ENCODE measurements around the gene HTRA3. TPM values are rescaled to one million over a fixed set of nuclear protein-coding genes. Genes with fewer than 3 reads are reported as not detected.

Gene HTRA3
- total RNA-seq, 1 donor from 2014 or later, result 0.16 TPM

DNA sequence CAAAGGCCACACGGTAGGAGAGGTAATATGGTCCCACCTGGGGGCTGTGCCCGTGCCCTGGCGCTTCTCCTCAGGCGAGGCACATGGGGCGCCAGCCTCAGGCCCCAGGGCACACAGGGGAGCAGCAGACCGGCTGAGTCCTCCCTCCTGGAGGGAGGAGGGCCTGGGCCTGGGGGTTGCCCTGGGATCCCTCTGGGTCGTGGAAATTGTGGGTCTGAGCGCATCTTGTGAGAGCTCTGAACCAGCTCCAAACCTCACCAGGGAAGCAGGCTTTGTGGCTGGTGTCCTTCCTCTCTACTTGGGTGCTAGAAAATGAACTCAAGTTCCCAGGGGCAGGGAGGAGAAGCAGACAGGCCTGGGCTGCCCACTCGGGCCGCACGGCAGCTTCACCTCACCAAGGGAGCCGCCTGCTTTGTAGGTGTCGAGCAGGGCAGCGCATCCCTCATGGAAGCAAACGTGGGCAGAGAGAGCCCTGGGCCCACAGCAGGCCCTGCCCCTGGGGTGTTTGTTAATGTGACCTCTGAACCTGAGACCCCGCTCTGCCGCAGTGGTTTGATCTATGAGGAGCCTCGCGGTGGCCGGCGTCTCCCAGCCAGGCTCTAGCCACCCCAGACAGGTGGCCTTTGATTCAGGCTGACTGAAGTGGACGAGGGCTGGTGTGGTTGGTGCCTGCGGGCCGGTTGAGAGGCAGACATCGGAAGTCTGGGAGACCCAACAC is 10.8 kb downstream of the HTRA3 start:
- H3K9me3 Mint-ChIP-seq (ENCODE audit: unreplicated experiment), result no peaks in the 10 kb centered on the region
- no peak overlapping the region for H3K4me3 Mint-ChIP-seq (ENCODE audit: unreplicated experiment)
- peaks cover 27% of the 10 kb centered on the region for H3K4me1 Mint-ChIP-seq (ENCODE audit: unreplicated experiment)
- TF ChIP-seq, protein P1, sequence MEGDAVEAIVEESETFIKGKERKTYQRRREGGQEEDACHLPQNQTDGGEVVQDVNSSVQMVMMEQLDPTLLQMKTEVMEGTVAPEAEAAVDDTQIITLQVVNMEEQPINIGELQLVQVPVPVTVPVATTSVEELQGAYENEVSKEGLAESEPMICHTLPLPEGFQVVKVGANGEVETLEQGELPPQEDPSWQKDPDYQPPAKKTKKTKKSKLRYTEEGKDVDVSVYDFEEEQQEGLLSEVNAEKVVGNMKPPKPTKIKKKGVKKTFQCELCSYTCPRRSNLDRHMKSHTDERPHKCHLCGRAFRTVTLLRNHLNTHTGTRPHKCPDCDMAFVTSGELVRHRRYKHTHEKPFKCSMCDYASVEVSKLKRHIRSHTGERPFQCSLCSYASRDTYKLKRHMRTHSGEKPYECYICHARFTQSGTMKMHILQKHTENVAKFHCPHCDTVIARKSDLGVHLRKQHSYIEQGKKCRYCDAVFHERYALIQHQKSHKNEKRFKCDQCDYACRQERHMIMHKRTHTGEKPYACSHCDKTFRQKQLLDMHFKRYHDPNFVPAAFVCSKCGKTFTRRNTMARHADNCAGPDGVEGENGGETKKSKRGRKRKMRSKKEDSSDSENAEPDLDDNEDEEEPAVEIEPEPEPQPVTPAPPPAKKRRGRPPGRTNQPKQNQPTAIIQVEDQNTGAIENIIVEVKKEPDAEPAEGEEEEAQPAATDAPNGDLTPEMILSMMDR (IDR thresholded peaks at IDR 0.05), result no peak
- no peaks in the 10 kb centered on the region for H3K36me3 Mint-ChIP-seq (ENCODE audit: unreplicated experiment)
- no peak overlapping the region for H3K27ac Mint-ChIP-seq (ENCODE audit: unreplicated experiment)
- DNase-seq (ENCODE audit: extremely low spot score, unreplicated experiment), result no peak
- no peaks in the 10 kb centered on the region for H3K27me3 Mint-ChIP-seq (ENCODE audit: unreplicated experiment)

DNA sequence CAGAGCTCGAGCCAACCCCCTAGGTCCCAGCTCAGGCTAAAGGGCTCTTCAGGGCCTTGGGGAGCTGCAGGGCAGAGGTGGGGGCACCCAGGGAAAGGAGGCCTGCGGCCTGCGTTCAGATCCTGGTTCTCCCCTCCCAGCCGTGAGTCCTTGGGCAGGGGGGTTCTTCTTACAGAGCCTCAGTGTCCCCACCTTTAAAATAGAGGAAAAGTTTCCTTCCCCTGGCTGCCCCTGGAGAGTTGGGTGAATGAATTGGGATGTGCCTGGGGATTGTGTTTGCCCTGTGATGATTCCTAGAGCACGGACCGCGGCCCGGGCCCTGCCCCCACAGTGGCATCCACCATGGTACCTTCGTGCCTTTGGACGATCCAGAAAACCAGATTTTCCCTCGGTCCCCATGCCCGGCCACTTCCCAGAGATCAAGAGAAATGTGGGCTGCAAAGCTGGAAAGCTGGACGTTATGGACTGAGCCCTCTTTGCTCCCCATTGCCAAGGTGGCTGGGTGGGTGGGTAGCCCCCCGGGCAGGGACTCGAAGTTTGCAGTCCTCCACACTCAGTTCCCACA is 11.4 kb downstream of the HTRA3 start:
- DNase-seq (ENCODE audit: extremely low spot score, unreplicated experiment), result no peak
- no peaks in the 10 kb centered on the region for H3K27me3 Mint-ChIP-seq (ENCODE audit: unreplicated experiment)
- H3K4me1 Mint-ChIP-seq (ENCODE audit: unreplicated experiment), result peaks cover 26% of the 10 kb centered on the region
- no peak overlapping the region for H3K27ac Mint-ChIP-seq (ENCODE audit: unreplicated experiment)
- H3K4me3 Mint-ChIP-seq (ENCODE audit: unreplicated experiment), result no peak overlapping the region
- no peaks in the 10 kb centered on the region for H3K9me3 Mint-ChIP-seq (ENCODE audit: unreplicated experiment)
- no peaks in the 10 kb centered on the region for H3K36me3 Mint-ChIP-seq (ENCODE audit: unreplicated experiment)
- TF ChIP-seq, protein P1 (IDR thresholded peaks at IDR 0.05), result no peak

DNA sequence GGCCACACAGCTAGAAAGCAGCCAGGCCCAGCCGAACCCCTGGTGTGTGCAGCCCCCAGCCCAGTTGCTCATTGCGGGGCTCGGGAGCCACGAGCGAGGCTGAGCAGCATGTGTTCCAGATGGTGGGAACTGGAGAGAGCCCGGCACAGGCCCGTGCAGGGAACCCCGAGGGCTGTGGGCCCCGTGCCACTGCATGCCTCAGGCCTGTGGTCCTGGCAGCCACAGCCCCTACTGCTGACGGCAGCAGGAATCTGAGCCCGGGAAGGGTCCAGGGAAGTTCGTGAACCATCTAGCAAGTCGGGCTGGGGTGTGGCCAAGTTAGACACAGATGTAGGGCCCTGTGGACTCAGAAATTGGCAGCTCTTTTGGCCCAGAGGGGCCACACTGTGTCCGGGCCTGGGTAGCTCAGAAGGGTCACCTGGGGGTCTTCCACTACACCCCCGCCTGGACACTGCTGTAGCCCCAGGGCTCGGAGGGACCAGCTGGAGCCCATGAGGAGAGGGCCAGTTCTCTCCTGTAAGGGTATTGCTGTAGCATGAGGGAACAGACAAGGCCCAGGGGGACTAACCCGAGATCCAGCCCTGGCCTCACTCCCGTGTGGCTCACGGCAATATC is 12.1 kb downstream of the HTRA3 start:
- Mint-ChIP-seq H3K9me3 (ENCODE audit: unreplicated experiment) (no peaks in the 10 kb centered on the region), H3K27me3 (ENCODE audit: unreplicated experiment) (no peaks in the 10 kb centered on the region), H3K4me1 (ENCODE audit: unreplicated experiment) (peaks cover 22% of the 10 kb centered on the region), H3K27ac (ENCODE audit: unreplicated experiment) (no peak overlapping the region), H3K4me3 (ENCODE audit: unreplicated experiment) (no peak overlapping the region), H3K36me3 (ENCODE audit: unreplicated experiment) (no peaks in the 10 kb centered on the region)
- no peak for DNase-seq (ENCODE audit: extremely low spot score, unreplicated experiment)
- TF ChIP-seq, protein P1 (IDR thresholded peaks at IDR 0.05), result no peak

DNA sequence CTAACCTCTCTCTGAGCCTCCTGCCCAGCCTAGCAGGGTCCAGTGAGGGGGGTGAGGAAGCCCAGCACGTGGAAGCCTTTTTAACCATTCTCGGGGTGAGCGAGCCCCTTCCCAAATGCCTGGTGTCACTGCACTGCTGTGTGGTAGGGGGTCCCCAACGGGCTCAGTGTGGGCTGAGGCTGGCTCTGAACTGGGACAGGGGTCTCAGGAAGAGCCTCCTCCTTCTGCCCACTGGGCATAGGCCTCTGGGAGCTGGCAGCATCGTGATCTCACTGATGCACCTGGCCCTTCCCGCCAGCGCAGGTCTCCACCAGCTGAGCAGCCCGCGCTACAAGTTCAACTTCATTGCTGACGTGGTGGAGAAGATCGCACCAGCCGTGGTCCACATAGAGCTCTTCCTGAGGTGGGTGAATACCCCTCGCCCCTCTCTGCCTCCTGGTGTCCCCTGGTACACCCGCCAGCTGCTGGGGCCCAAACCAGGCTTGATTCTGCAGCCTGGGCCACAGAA is 12.6 kb downstream of the HTRA3 start:
- no peak for DNase-seq (ENCODE audit: extremely low spot score, unreplicated experiment)
- Mint-ChIP-seq H3K4me1 (ENCODE audit: unreplicated experiment) (peaks cover 18% of the 10 kb centered on the region), H3K9me3 (ENCODE audit: unreplicated experiment) (no peaks in the 10 kb centered on the region), H3K36me3 (ENCODE audit: unreplicated experiment) (no peaks in the 10 kb centered on the region), H3K4me3 (ENCODE audit: unreplicated experiment) (no peak overlapping the region), H3K27me3 (ENCODE audit: unreplicated experiment) (peaks cover 1% of the 10 kb centered on the region), H3K27ac (ENCODE audit: unreplicated experiment) (no peak overlapping the region)
- TF ChIP-seq, protein P1 (IDR thresholded peaks at IDR 0.05), result no peak

DNA sequence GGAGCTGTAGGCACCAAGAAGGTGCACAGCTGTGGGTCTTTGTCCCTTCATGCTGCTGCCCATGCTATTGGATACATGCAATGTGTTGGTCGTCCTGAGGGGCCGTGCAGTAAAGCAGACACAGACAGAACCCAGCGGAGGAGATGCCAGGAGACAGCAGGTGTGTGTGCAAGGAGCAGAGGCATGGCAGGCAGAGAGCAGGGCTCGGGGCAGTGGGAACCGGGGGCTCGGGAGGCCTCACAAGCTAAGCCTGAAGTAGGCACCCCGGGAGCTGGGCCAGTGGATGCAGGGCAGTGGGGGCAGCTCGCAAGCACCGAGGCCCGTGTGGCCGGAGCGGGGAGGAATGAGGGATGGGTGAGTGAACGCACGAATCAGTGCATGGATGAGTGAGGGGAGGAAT is 13.2 kb downstream of the HTRA3 start:
- H3K36me3 Mint-ChIP-seq (ENCODE audit: unreplicated experiment), result no peaks in the 10 kb centered on the region
- TF ChIP-seq, protein P1 (IDR thresholded peaks at IDR 0.05), result no peak
- H3K27ac Mint-ChIP-seq (ENCODE audit: unreplicated experiment), result no peak overlapping the region
- peaks cover 18% of the 10 kb centered on the region for H3K4me1 Mint-ChIP-seq (ENCODE audit: unreplicated experiment)
- peaks cover 4% of the 10 kb centered on the region for H3K27me3 Mint-ChIP-seq (ENCODE audit: unreplicated experiment)
- no peak overlapping the region for H3K4me3 Mint-ChIP-seq (ENCODE audit: unreplicated experiment)
- DNase-seq (ENCODE audit: extremely low spot score, unreplicated experiment), result no peak
- no peaks in the 10 kb centered on the region for H3K9me3 Mint-ChIP-seq (ENCODE audit: unreplicated experiment)
